Caco-2 (cell line): Measurements from ENCODE around the gene TRIM24. TPM values are rescaled to one million over a fixed set of nuclear protein-coding genes. Genes with fewer than 3 reads are reported as not detected.

Experiments
- BruUV-seq: library from RNA; stranded (reverse); fragments of 400-500 nt; replicated peaks from 2 replicates; lab custom pipeline; 2021; lab: Mats Ljungman, UMichigan
- CTCF ChIA-PET: fragments of 300-600 bp; sonication (Branson Sonifier 250); formaldehyde crosslinking; loops from one replicate; lab custom pipeline; 2022; ENCODE audit warnings: antibody characterized with exemption; lab: Charles Lee
- POLR2A ChIA-PET: fragments of 300-600 bp; sonication (Branson Sonifier 250); formaldehyde crosslinking; loops from one replicate; lab custom pipeline; 2022; ENCODE audit warnings: antibody characterized with exemption; lab: Charles Lee
- DNase-seq, 2 experiments: peaks; one replicate each; pipeline versions ENCODE4 v3.0.0 to v3.0.0-alpha.2; 2020 to 2022
- H3K27me3 ChIP-seq: replicated peaks from 2 replicates; pipeline ENCODE4 v1.6.0; 2011; ENCODE audit warnings: low read length; ENCODE audit not compliant: control insufficient read depth, insufficient read depth
- H3K36me3 ChIP-seq: 2 replicates; pipeline ENCODE4 v1.5.1; 2011; ENCODE audit warnings: low read length; ENCODE audit not compliant: control insufficient read depth, insufficient read depth
- H3K4me1 ChIP-seq: fragments of 250-450 bp; sonication (Bioruptor Pico); 2 replicates; pipeline ENCODE4 v1.5.1; 2020; ENCODE audit warnings: mild to moderate bottlenecking
- H3K4me3 ChIP-seq: 2 replicates; pipeline ENCODE4 v1.5.1; 2011; ENCODE audit warnings: low read depth, mild to moderate bottlenecking, control low read depth, low read length
- H3K9me3 ChIP-seq: fragments of 250-450 bp; sonication (Bioruptor Pico); 2 replicates; pipeline ENCODE4 v1.5.1; 2020; ENCODE audit warnings: mild to moderate bottlenecking, moderate library complexity
- H3K27ac Mint-ChIP-seq: one replicate; pipeline ENCODE4 v1.8.0; 2022; ENCODE audit warnings: mixed read lengths; ENCODE audit not compliant: unreplicated experiment
- H3K27me3 Mint-ChIP-seq: one replicate; pipeline ENCODE4 v1.8.0; 2022; ENCODE audit warnings: mixed read lengths; ENCODE audit not compliant: insufficient read depth, unreplicated experiment
- H3K36me3 Mint-ChIP-seq: one replicate; pipeline ENCODE4 v1.8.0; 2022; ENCODE audit warnings: mild to moderate bottlenecking, mixed read lengths; ENCODE audit not compliant: insufficient read depth, unreplicated experiment
- H3K4me1 Mint-ChIP-seq: one replicate; pipeline ENCODE4 v1.8.0; 2022; ENCODE audit warnings: low read depth, mixed read lengths; ENCODE audit not compliant: unreplicated experiment
- H3K4me3 Mint-ChIP-seq: one replicate; pipeline ENCODE4 v1.8.0; 2022; ENCODE audit warnings: mild to moderate bottlenecking, moderate library complexity, mixed read lengths; ENCODE audit not compliant: unreplicated experiment
- H3K9me3 Mint-ChIP-seq: one replicate; pipeline ENCODE4 v1.8.0; 2022; ENCODE audit warnings: mixed read lengths; ENCODE audit not compliant: unreplicated experiment
- CTCF ChIP-seq, 2 experiments: fragments of 200-600 bp in 1 of 2; IDR thresholded peaks; 1 replicate in 1 of 2; 2 replicates in 1 of 2; pipeline versions ENCODE4 v1.5.1 to v1.8.0; 2011 to 2022; ENCODE audit warnings: antibody characterized with exemption in 1 of 2, control low read depth in 1 of 2, inconsistent platforms in 1 of 2, low read depth in 1 of 2, low read length in 1 of 2, mild to moderate bottlenecking in 1 of 2, moderate library complexity in 1 of 2; ENCODE audit not compliant: insufficient read depth in 1 of 2, severe bottlenecking in 1 of 2, unreplicated experiment in 1 of 2
- intact Hi-C: fragments of 100-400 bp; cut with micrococcal nuclease; formaldehyde crosslinking; loops from one replicate; pipeline ENCODE4 v1.10.0; 2022; ENCODE audit not compliant: unreplicated experiment
- total RNA-seq: library from RNA; stranded (reverse); gene quantifications from 2 replicates; pipeline ENCODE4 v1.2.3, GENCODE V29; 2022

TRIM24 gene
- total RNA-seq, 1 experiment from 2014 or later: 58.2 TPM

DNA sequence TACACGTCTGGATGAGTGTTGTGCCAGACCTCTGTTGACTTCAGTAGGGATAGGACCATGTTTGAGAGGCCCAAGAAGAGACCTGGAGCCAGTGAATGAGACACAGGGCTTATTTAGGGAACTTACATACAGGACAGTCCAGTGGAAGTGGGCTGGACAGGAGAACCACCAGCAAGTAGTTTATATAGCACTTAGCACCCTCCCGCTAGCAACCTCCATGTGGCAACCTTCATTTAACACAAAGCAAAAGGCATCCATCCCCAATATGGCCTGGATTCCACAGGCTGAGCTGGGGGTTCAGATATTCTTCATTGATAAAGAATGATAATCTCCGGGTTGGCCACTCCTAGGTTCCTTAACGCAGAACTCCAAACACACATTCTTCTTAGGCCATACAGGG, 93.7 kb downstream of the TRIM24 start:
- H3K27ac Mint-ChIP-seq: no peak overlapping the region
- Histone ChIP-seq H3K27me3 (no peaks in the 10 kb centered on the region), H3K4me3 (no peak overlapping the region), H3K36me3 (peaks cover 34% of the 10 kb centered on the region), H3K4me1 (no peaks in the 10 kb centered on the region), H3K9me3 (peaks cover 38% of the 10 kb centered on the region)
- CTCF ChIA-PET: no interaction called here
- DNase-seq: no peak
- H3K9me3 Mint-ChIP-seq: peaks cover 48% of the 10 kb centered on the region
- no peak overlapping the region for H3K4me3 Mint-ChIP-seq
- intact Hi-C loops: no loop called here
- BruUV-seq: no TSS peak
- H3K36me3 Mint-ChIP-seq: peaks cover 86% of the 10 kb centered on the region
- H3K27me3 Mint-ChIP-seq: no peaks in the 10 kb centered on the region
- POLR2A ChIA-PET: no interaction called here
- no peaks in the 10 kb centered on the region for H3K4me1 Mint-ChIP-seq
- no peak for TF ChIP-seq CTCF (IDR thresholded peaks at IDR 0.05; ENCODE audit: insufficient read depth in 1 of 2, low read depth in 1 of 2, low read length in 1 of 2, severe bottlenecking in 1 of 2, unreplicated experiment in 1 of 2)

- no TSS peak for BruUV-seq
- ChIA-PET POLR2A (no interaction called here), CTCF (no interaction called here)
- Mint-ChIP-seq H3K4me1 (no peaks in the 10 kb centered on the region), H3K9me3 (peaks cover 42% of the 10 kb centered on the region), H3K27ac (no peak overlapping the region), H3K4me3 (no peak overlapping the region), H3K27me3 (no peaks in the 10 kb centered on the region), H3K36me3 (peaks cover 86% of the 10 kb centered on the region)
- peaks cover 33% of the 10 kb centered on the region for H3K36me3 ChIP-seq
- no peak overlapping the region for H3K4me3 ChIP-seq
- H3K27me3 ChIP-seq: no peaks in the 10 kb centered on the region
- no peak for TF ChIP-seq CTCF (IDR thresholded peaks at IDR 0.05; ENCODE audit: insufficient read depth in 1 of 2, low read depth in 1 of 2, low read length in 1 of 2, severe bottlenecking in 1 of 2, unreplicated experiment in 1 of 2)
- H3K9me3 ChIP-seq: peaks cover 44% of the 10 kb centered on the region
- no peaks in the 10 kb centered on the region for H3K4me1 ChIP-seq
- intact Hi-C loops: no loop called here
- DNase-seq: no peak
Observed at GRCh38 chr7:138554674-138555073, 94.6 kb downstream of the TRIM24 start.

DNA sequence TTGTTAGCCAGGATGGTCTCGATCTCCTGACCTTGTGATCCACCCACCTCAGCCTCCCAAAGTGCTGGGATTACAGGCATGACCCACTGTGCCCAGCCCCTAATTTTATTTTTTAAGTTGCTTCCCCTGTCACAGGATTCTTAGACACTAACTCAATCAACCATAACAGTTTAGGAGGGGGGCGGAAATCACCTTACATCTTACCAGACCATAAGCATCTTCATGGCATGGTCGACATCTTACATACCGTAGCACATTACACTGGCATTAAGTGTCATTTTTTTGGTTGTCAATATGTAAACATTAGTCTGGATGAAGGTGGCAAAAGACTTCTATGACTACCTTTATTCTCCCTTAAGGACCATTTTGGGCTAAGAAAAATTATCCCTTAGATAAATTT, 95.6 kb downstream of the TRIM24 start:
- peaks cover 88% of the 10 kb centered on the region for H3K36me3 Mint-ChIP-seq
- Histone ChIP-seq H3K9me3 (peaks cover 44% of the 10 kb centered on the region), H3K27me3 (no peaks in the 10 kb centered on the region), H3K4me3 (no peak overlapping the region), H3K36me3 (peaks cover 36% of the 10 kb centered on the region), H3K4me1 (no peaks in the 10 kb centered on the region)
- no peak overlapping the region for H3K4me3 Mint-ChIP-seq
- no peaks in the 10 kb centered on the region for H3K27me3 Mint-ChIP-seq
- no peak for DNase-seq
- ChIA-PET CTCF (no interaction called here), POLR2A (no interaction called here)
- H3K4me1 Mint-ChIP-seq: no peaks in the 10 kb centered on the region
- TF ChIP-seq CTCF (IDR thresholded peaks at IDR 0.05; ENCODE audit: insufficient read depth in 1 of 2, low read depth in 1 of 2, low read length in 1 of 2, severe bottlenecking in 1 of 2, unreplicated experiment in 1 of 2): no peak
- BruUV-seq: no TSS peak
- peaks cover 33% of the 10 kb centered on the region for H3K9me3 Mint-ChIP-seq
- intact Hi-C loops: no loop called here
- no peak overlapping the region for H3K27ac Mint-ChIP-seq
